Activated T-helper 17 cell treated with anti-CD3 and anti-CD28 coated beads, Interleukin-2, amount 50 U/mL, for 72 hours (primary cell): Measurements from ENCODE around the gene PYROXD2. TPM values are rescaled to one million over a fixed set of nuclear protein-coding genes. Genes with fewer than 3 reads are reported as not detected.

Experiments used
- ATAC-seq: fragments of 150-1000 bp; cut with Tn5 transposase; replicated peaks from 2 replicates; pipeline ENCODE4 v1.10.0; 2021; ENCODE audit warnings: mild to moderate bottlenecking, moderate library complexity
- H3K27ac Mint-ChIP-seq: one replicate; pipeline ENCODE4 v1.8.0; 2022; ENCODE audit warnings: mixed read lengths
- H3K27me3 Mint-ChIP-seq: one replicate; pipeline ENCODE4 v1.8.0; 2022; ENCODE audit warnings: mixed read lengths
- H3K36me3 Mint-ChIP-seq: one replicate; pipeline ENCODE4 v1.8.0; 2022; ENCODE audit warnings: low read depth, mild to moderate bottlenecking, mixed read lengths
- H3K4me1 Mint-ChIP-seq: one replicate; pipeline ENCODE4 v1.8.0; 2022; ENCODE audit warnings: mixed read lengths
- H3K4me3 Mint-ChIP-seq: one replicate; pipeline ENCODE4 v1.8.0; 2022; ENCODE audit warnings: mild to moderate bottlenecking, mixed read lengths
- H3K9me3 Mint-ChIP-seq: one replicate; pipeline ENCODE4 v1.8.0; 2022; ENCODE audit warnings: mixed read lengths
- total RNA-seq, 2 donors: library from RNA; stranded (reverse); gene quantifications; one replicate each; pipeline ENCODE4 v1.2.3, GENCODE V29; 2022

PYROXD2 gene
- total RNA-seq, 2 donors from 2014 or later, result 5.1 to 7.0 TPM

GRCh38 chr10:98338318-98338717 lies 76.7 kb downstream of the PYROXD2 start:
- ATAC-seq, result no peak
- H3K27ac Mint-ChIP-seq, result no peak overlapping the region
- H3K4me1 Mint-ChIP-seq, result peaks cover 8% of the 10 kb centered on the region

GRCh38 chr10:98337484-98337883 lies 77.5 kb downstream of the PYROXD2 start:
- Mint-ChIP-seq H3K36me3 (no peaks in the 10 kb centered on the region), H3K9me3 (no peaks in the 10 kb centered on the region), H3K27ac (no peak overlapping the region), H3K27me3 (peaks cover 12% of the 10 kb centered on the region), H3K4me1 (peaks cover 8% of the 10 kb centered on the region), H3K4me3 (no peak overlapping the region)
- ATAC-seq, result no peak

More at GRCh38 chr10:98338318-98338717, 76.7 kb downstream of the PYROXD2 start:
- H3K36me3 Mint-ChIP-seq, result no peaks in the 10 kb centered on the region
- H3K27me3 Mint-ChIP-seq, result peaks cover 17% of the 10 kb centered on the region
- no peaks in the 10 kb centered on the region for H3K9me3 Mint-ChIP-seq
- H3K4me3 Mint-ChIP-seq, result no peak overlapping the region

Other genes with a start within 250 kb of the PYROXD2 start
- not detected for gene LOXL4, start 147.0 kb downstream of the PYROXD2 start, total RNA-seq
- gene HPS1, start 31.8 kb upstream of the PYROXD2 start, total RNA-seq, result 10 to 100 TPM; 49.1 to 56.9 TPM